ENCODE measurements around the gene SIGLEC7. TPM values are rescaled to one million over a fixed set of nuclear protein-coding genes. Genes with fewer than 3 reads are reported as not detected.

Gene SIGLEC7
- total and polyA plus RNA-seq, 9 donors: 0.40 to 1.1 (median 0.63) TPM

GRCh38 chr19:51125421-51126075, 16.6 kb upstream of the SIGLEC7 start:
- H3K4me3 ChIP-seq (ENCODE audit: low read length): no peak overlapping the region
- H3K4me1 ChIP-seq (ENCODE audit: control insufficient read depth, insufficient read depth, low read length): peaks cover 15% of the 10 kb centered on the region
- 93% methylated on average over 14 of the region's 16 CpGs for WGBS (ENCODE audit: insufficient coverage)
- no peak for DNase-seq
- no peaks in the 10 kb centered on the region for H3K27me3 ChIP-seq (ENCODE audit: control insufficient read depth, insufficient read depth, low read length)
- peak overlapping the region; percentile 3 for H3K27ac ChIP-seq (ENCODE audit: low read length)
- no peaks in the 10 kb centered on the region for H3K9me3 ChIP-seq (replicated peaks; ENCODE audit: control insufficient read depth, low read depth, low read length)
- no peaks in the 10 kb centered on the region for H3K36me3 ChIP-seq (ENCODE audit: control insufficient read depth, insufficient read depth, low read length)

- no peak overlapping the region for H3K4me3 ChIP-seq (ENCODE audit: low read length)
- no peaks in the 10 kb centered on the region for H3K36me3 ChIP-seq (ENCODE audit: control insufficient read depth, insufficient read depth, low read length)
- DNase-seq: no peak
- H3K9me3 ChIP-seq (replicated peaks; ENCODE audit: control insufficient read depth, low read depth, low read length): no peaks in the 10 kb centered on the region
- WGBS (ENCODE audit: insufficient coverage): 88% methylated on average over 1 of the region's 6 CpGs
- H3K27me3 ChIP-seq (ENCODE audit: control insufficient read depth, insufficient read depth, low read length): no peaks in the 10 kb centered on the region
- no peak overlapping the region for H3K27ac ChIP-seq (ENCODE audit: low read length)
- H3K4me1 ChIP-seq (ENCODE audit: control insufficient read depth, insufficient read depth, low read length): peaks cover 18% of the 10 kb centered on the region
Observed at GRCh38 chr19:51127032-51127431, 15.1 kb upstream of the SIGLEC7 start.

GRCh38 chr19:51127755-51128154, 14.3 kb upstream of the SIGLEC7 start:
- no peak overlapping the region for H3K4me3 ChIP-seq (ENCODE audit: low read length)
- H3K27me3 ChIP-seq (ENCODE audit: control insufficient read depth, insufficient read depth, low read length): no peaks in the 10 kb centered on the region
- peak overlapping the region; percentile 49 for H3K27ac ChIP-seq (ENCODE audit: low read length)
- 71% methylated on average over 2 of the region's 4 CpGs for WGBS (ENCODE audit: insufficient coverage)
- peaks cover 21% of the 10 kb centered on the region for H3K4me1 ChIP-seq (ENCODE audit: control insufficient read depth, insufficient read depth, low read length)
- no peaks in the 10 kb centered on the region for H3K9me3 ChIP-seq (replicated peaks; ENCODE audit: control insufficient read depth, low read depth, low read length)
- peak; percentile 65 for DNase-seq
- no peaks in the 10 kb centered on the region for H3K36me3 ChIP-seq (ENCODE audit: control insufficient read depth, insufficient read depth, low read length)

- Histone ChIP-seq H3K27ac (ENCODE audit: low read length) (peak overlapping the region; percentile 49), H3K27me3 (ENCODE audit: control insufficient read depth, insufficient read depth, low read length) (no peaks in the 10 kb centered on the region)
Observed at GRCh38 chr19:51128227-51128626, 13.9 kb upstream of the SIGLEC7 start.

GRCh38 chr19:51129716-51130115, 12.4 kb upstream of the SIGLEC7 start:
- WGBS (ENCODE audit: insufficient coverage): 89% methylated on average over 1 of the region's 8 CpGs
- H3K9me3 ChIP-seq (replicated peaks; ENCODE audit: control insufficient read depth, low read depth, low read length): no peaks in the 10 kb centered on the region

More at GRCh38 chr19:51128227-51128626, 13.9 kb upstream of the SIGLEC7 start:
- Histone ChIP-seq H3K4me1 (ENCODE audit: control insufficient read depth, insufficient read depth, low read length) (peaks cover 21% of the 10 kb centered on the region), H3K36me3 (ENCODE audit: control insufficient read depth, insufficient read depth, low read length) (no peaks in the 10 kb centered on the region), H3K4me3 (ENCODE audit: low read length) (no peak overlapping the region), H3K9me3 (replicated peaks; ENCODE audit: control insufficient read depth, low read depth, low read length) (no peaks in the 10 kb centered on the region)
- no peak for DNase-seq
- WGBS (ENCODE audit: insufficient coverage): 87% methylated on average over 6 of the region's 7 CpGs

GRCh38 chr19:51131780-51132680, 10.1 kb upstream of the SIGLEC7 start:
- Histone ChIP-seq H3K36me3 (ENCODE audit: control insufficient read depth, insufficient read depth, low read length) (no peaks in the 10 kb centered on the region), H3K9me3 (replicated peaks; ENCODE audit: control insufficient read depth, low read depth, low read length) (no peaks in the 10 kb centered on the region), H3K4me1 (ENCODE audit: control insufficient read depth, insufficient read depth, low read length) (peaks cover 18% of the 10 kb centered on the region), H3K27me3 (ENCODE audit: control insufficient read depth, insufficient read depth, low read length) (no peaks in the 10 kb centered on the region), H3K27ac (ENCODE audit: low read length) (no peak overlapping the region), H3K4me3 (ENCODE audit: low read length) (no peak overlapping the region)
- peak; percentile 50 for DNase-seq
- WGBS (ENCODE audit: insufficient coverage): 58% methylated on average over 18 of the region's 24 CpGs

More at GRCh38 chr19:51129716-51130115, 12.4 kb upstream of the SIGLEC7 start:
- DNase-seq: no peak
- peaks cover 18% of the 10 kb centered on the region for H3K4me1 ChIP-seq (ENCODE audit: control insufficient read depth, insufficient read depth, low read length)
- no peak overlapping the region for H3K27ac ChIP-seq (ENCODE audit: low read length)
- no peaks in the 10 kb centered on the region for H3K27me3 ChIP-seq (ENCODE audit: control insufficient read depth, insufficient read depth, low read length)
- no peak overlapping the region for H3K4me3 ChIP-seq (ENCODE audit: low read length)
- no peaks in the 10 kb centered on the region for H3K36me3 ChIP-seq (ENCODE audit: control insufficient read depth, insufficient read depth, low read length)

- WGBS (ENCODE audit: insufficient coverage): no CpG with 5 or more reads among the region's 5 CpGs
- Histone ChIP-seq H3K4me3 (ENCODE audit: low read length) (no peak overlapping the region), H3K9me3 (replicated peaks; ENCODE audit: control insufficient read depth, low read depth, low read length) (no peaks in the 10 kb centered on the region), H3K4me1 (ENCODE audit: control insufficient read depth, insufficient read depth, low read length) (peaks cover 10% of the 10 kb centered on the region), H3K27ac (ENCODE audit: low read length) (no peak overlapping the region), H3K27me3 (ENCODE audit: control insufficient read depth, insufficient read depth, low read length) (no peaks in the 10 kb centered on the region), H3K36me3 (ENCODE audit: control insufficient read depth, insufficient read depth, low read length) (no peaks in the 10 kb centered on the region)
- DNase-seq: no peak
Observed at GRCh38 chr19:51135004-51135403, 7.1 kb upstream of the SIGLEC7 start.

- H3K4me1 ChIP-seq (ENCODE audit: control insufficient read depth, insufficient read depth, low read length): peaks cover 10% of the 10 kb centered on the region
- no peak overlapping the region for H3K27ac ChIP-seq (ENCODE audit: low read length)
Observed at GRCh38 chr19:51135986-51136762, 5.9 kb upstream of the SIGLEC7 start.

GRCh38 chr19:51136851-51137551, 5.1 kb upstream of the SIGLEC7 start:
- peak; percentile 72 for DNase-seq
- Histone ChIP-seq H3K27me3 (ENCODE audit: control insufficient read depth, insufficient read depth, low read length) (no peaks in the 10 kb centered on the region), H3K4me3 (ENCODE audit: low read length) (no peak overlapping the region), H3K27ac (ENCODE audit: low read length) (no peak overlapping the region), H3K36me3 (ENCODE audit: control insufficient read depth, insufficient read depth, low read length) (no peaks in the 10 kb centered on the region), H3K9me3 (replicated peaks; ENCODE audit: control insufficient read depth, low read depth, low read length) (no peaks in the 10 kb centered on the region), H3K4me1 (ENCODE audit: control insufficient read depth, insufficient read depth, low read length) (peaks cover 7% of the 10 kb centered on the region)
- WGBS (ENCODE audit: insufficient coverage): 48% methylated on average over 10 of the region's 12 CpGs

More at GRCh38 chr19:51135986-51136762, 5.9 kb upstream of the SIGLEC7 start:
- Histone ChIP-seq H3K27me3 (ENCODE audit: control insufficient read depth, insufficient read depth, low read length) (no peaks in the 10 kb centered on the region), H3K36me3 (ENCODE audit: control insufficient read depth, insufficient read depth, low read length) (no peaks in the 10 kb centered on the region), H3K4me3 (ENCODE audit: low read length) (no peak overlapping the region), H3K9me3 (replicated peaks; ENCODE audit: control insufficient read depth, low read depth, low read length) (no peaks in the 10 kb centered on the region)
- DNase-seq: no peak
- WGBS (ENCODE audit: insufficient coverage): 75% methylated on average over 3 of the region's 8 CpGs

Data from muscle of leg (tissue), 11 donors.